K562 (cell line): ENCODE data around the gene HPS3.

Experiments
- BRCA1 ChIP-seq, 2 experiments: fragments of 450-650 bp in 1 of 2; sonication (generic) in 1 of 2; formaldehyde crosslinking in 1 of 2; IDR thresholded peaks; 2 replicates each; pipeline versions ENCODE4 v1.5.0 to v1.6.1; 2017 to 2020; ENCODE audit warnings: mild to moderate bottlenecking in 1 of 2, missing genetic modification reagents in 1 of 2
- FOXA1 ChIP-seq: fragments of 450-650 bp; IDR thresholded peaks from 2 replicates; pipeline ENCODE4 v1.6.1; 2016; ENCODE audit warnings: mild to moderate bottlenecking, borderline replicate concordance
- MAZ ChIP-seq, 2 experiments: fragments of 450-650 bp in 1 of 2; sonication (generic) in 1 of 2; formaldehyde crosslinking; IDR thresholded peaks in 1 of 2; conservative IDR thresholded peaks in 1 of 2; 2 replicates each; pipeline versions ENCODE4 v1.4.0 to v1.5.0; 2020; ENCODE audit warnings: mild to moderate bottlenecking in 1 of 2, missing genetic modification reagents in 1 of 2
- PCBP1 ChIP-seq: fragments of 200-400 bp; formaldehyde crosslinking; IDR thresholded peaks from 2 replicates; pipeline ENCODE4 v1.6.1; 2018; ENCODE audit warnings: mild to moderate bottlenecking, low read depth, low read length; ENCODE audit not compliant: poor library complexity, severe bottlenecking
- POLR2AphosphoS5 ChIP-seq: IDR thresholded peaks from 2 replicates; pipeline ENCODE4 v1.6.1; 2011; ENCODE audit warnings: mild to moderate bottlenecking, low read depth, low read length, moderate library complexity; ENCODE audit not compliant: control insufficient read depth, insufficient read depth
- ZNF165 ChIP-seq: fragments of 250-450 bp; sonication (Bioruptor Pico); IDR thresholded peaks from 2 replicates; pipeline ENCODE4 v1.4.0; 2020; ENCODE audit warnings: borderline replicate concordance
- TF ChIP-seq, protein P1 (sequence below), 3 experiments: IDR thresholded peaks in 2 of 3; conservative IDR thresholded peaks in 1 of 3; 2 replicates each; pipeline ENCODE4 v1.5.1; 2011 to 2012; ENCODE audit warnings: low read length in 3 of 3, mild to moderate bottlenecking in 3 of 3, control low read depth in 2 of 3, improper control_type of control experiment in 1 of 3, inconsistent platforms in 1 of 3, low read depth in 1 of 3, mixed read lengths in 1 of 3, moderate library complexity in 1 of 3; ENCODE audit not compliant: insufficient read depth in 2 of 3
- TF ChIP-seq, protein P2 (sequence below): fragments of 450-650 bp; IDR thresholded peaks from 2 replicates; pipeline ENCODE4 v1.6.1; 2016; ENCODE audit warnings: missing biosample characterization, missing genetic modification characterization

DNA sequence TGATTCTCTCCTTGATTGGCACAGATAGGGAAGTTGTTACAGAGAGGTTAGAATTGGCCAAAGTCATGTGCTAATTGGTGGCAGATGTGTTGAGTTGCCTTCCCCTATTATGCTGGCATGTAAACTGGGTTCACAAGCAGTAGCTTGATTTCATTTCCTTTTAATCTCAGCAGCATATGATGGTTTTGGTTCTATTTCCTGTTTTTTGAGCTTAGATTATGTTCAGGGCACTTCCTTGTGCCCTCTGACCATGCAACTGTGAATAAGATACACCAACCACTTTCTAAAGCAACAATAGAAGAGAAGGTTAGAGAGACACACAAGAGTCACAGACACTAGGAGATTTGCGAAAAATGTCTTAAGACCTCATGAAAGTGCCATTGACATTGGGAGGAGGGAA lies 16.5 kb downstream of the HPS3 start:
- TF ChIP-seq ZNF165 (no peak), FOXA1 (no peak), MAZ (CRISPR knock-in tag; conservative IDR thresholded peaks at IDR 0.05 in 1 of 2, IDR thresholded peaks at IDR 0.05 in 1 of 2) (no peak), BRCA1 (IDR thresholded peaks at IDR 0.05) (no peak), BRCA1 (CRISPR knock-in tag; IDR thresholded peaks at IDR 0.05) (no peak), PCBP1 (no peak), POLR2AphosphoS5 (no peak)
- TF ChIP-seq, protein P1, sequence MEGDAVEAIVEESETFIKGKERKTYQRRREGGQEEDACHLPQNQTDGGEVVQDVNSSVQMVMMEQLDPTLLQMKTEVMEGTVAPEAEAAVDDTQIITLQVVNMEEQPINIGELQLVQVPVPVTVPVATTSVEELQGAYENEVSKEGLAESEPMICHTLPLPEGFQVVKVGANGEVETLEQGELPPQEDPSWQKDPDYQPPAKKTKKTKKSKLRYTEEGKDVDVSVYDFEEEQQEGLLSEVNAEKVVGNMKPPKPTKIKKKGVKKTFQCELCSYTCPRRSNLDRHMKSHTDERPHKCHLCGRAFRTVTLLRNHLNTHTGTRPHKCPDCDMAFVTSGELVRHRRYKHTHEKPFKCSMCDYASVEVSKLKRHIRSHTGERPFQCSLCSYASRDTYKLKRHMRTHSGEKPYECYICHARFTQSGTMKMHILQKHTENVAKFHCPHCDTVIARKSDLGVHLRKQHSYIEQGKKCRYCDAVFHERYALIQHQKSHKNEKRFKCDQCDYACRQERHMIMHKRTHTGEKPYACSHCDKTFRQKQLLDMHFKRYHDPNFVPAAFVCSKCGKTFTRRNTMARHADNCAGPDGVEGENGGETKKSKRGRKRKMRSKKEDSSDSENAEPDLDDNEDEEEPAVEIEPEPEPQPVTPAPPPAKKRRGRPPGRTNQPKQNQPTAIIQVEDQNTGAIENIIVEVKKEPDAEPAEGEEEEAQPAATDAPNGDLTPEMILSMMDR (IDR thresholded peaks at IDR 0.05 in 2 of 3, conservative IDR thresholded peaks at IDR 0.05 in 1 of 3; ENCODE audit: insufficient read depth in 2 of 3, low read depth in 1 of 3, low read length in 3 of 3): no peak
- TF ChIP-seq, protein P2, sequence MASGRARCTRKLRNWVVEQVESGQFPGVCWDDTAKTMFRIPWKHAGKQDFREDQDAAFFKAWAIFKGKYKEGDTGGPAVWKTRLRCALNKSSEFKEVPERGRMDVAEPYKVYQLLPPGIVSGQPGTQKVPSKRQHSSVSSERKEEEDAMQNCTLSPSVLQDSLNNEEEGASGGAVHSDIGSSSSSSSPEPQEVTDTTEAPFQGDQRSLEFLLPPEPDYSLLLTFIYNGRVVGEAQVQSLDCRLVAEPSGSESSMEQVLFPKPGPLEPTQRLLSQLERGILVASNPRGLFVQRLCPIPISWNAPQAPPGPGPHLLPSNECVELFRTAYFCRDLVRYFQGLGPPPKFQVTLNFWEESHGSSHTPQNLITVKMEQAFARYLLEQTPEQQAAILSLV (tag): no peak
